Activated CD8-positive, alpha-beta T cell treated with anti-CD3 and anti-CD28 coated beads, Interleukin-2, amount 10 ng/mL, durations not matched to agents 7 days and 5 days (primary cell): ENCODE data around the gene CXCR1. TPM values are rescaled to one million over a fixed set of nuclear protein-coding genes. Genes with fewer than 3 reads are reported as not detected.
"Not testable (repeated sequence)": the region's sequence is repeated elsewhere in the genome, so short reads cannot be mapped to it uniquely, and the experiment has no call there.

Experiments
- ATAC-seq: fragments of 150-1000 bp; cut with Tn5 transposase; one replicate; pipeline ENCODE4 v1.10.0; 2021; ENCODE audit warnings: moderate library complexity
- CTCF ChIA-PET: fragments of 350-600 bp; sonication (Branson Sonifier 250); formaldehyde crosslinking; loops from one replicate; lab custom pipeline; 2021; ENCODE audit warnings: antibody characterized with exemption; lab: Charles Lee
- POLR2A ChIA-PET: fragments of 350-600 bp; sonication (Branson Sonifier 250); formaldehyde crosslinking; loops from one replicate; lab custom pipeline; 2021; ENCODE audit warnings: antibody characterized with exemption; lab: Charles Lee
- DNase-seq: peaks from one replicate; pipeline ENCODE4 v3.0.0-alpha.2; 2020
- H3K27ac Mint-ChIP-seq: one replicate; pipeline ENCODE4 v1.8.0; 2021; ENCODE audit warnings: mild to moderate bottlenecking, mixed read lengths
- H3K27me3 Mint-ChIP-seq: one replicate; pipeline ENCODE4 v1.8.0; 2021; ENCODE audit warnings: low read depth, mixed read lengths
- H3K36me3 Mint-ChIP-seq: one replicate; pipeline ENCODE4 v1.8.0; 2021; ENCODE audit warnings: low read depth, mixed read lengths
- H3K4me1 Mint-ChIP-seq: one replicate; pipeline ENCODE4 v1.8.0; 2021; ENCODE audit warnings: low read depth, mixed read lengths
- H3K4me3 Mint-ChIP-seq: one replicate; pipeline ENCODE4 v1.8.0; 2021; ENCODE audit warnings: mild to moderate bottlenecking, mixed read lengths
- H3K9me3 Mint-ChIP-seq: one replicate; pipeline ENCODE4 v1.8.0; 2022; ENCODE audit warnings: mixed read lengths; ENCODE audit not compliant: insufficient read depth
- total RNA-seq, 2 experiments: library from RNA; stranded (reverse); gene quantifications; one replicate each; pipeline ENCODE4 v1.2.3, GENCODE V29; 2021

The CXCR1 gene
- total RNA-seq, 2 experiments from 2014 or later, result 0.53 to 0.55 TPM

DNA sequence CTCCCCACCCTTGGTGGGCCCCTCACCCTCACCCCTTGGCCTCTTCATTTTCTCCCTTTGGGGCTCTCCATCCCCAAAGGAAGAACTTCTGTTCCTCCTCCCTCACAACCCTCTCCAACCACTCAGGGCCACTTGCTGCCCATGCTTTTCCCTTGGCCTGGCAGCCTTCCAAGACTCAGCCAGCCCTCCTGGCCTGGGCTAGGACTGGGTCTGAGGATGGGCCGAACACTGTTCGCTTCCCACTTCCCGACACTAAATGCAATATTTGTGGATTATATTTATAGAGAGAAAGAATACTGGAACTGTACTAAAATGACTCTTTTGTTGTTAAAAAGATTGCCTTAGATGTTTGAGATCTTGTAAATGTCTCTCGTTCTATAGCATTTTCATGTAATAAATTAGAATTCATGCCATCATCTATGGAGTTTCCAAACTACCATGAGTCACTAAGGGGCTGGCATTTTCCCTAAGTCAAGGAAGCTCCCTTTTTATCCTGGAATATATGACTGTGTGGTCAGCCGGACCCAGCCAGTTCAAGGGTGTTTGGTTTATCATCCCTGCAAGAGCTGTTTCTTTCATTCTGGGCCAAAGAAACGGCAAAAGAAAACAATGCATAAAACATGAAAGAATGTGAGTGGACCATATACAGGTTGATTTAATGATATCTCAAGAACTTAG, 37.2 kb downstream of the CXCR1 start:
- Mint-ChIP-seq H3K4me3 (no peak overlapping the region), H3K9me3 (no peaks in the 10 kb centered on the region), H3K27ac (no peak overlapping the region), H3K4me1 (peaks cover 10% of the 10 kb centered on the region), H3K36me3 (no peaks in the 10 kb centered on the region), H3K27me3 (peaks cover 17% of the 10 kb centered on the region)
- ChIA-PET POLR2A (no interaction called here), CTCF (interaction anchor here (1.4 kb wide), 1 partner anchor 100 kb away, joined by 4 read pairs; no protein-coding TSS in a partner anchor)
- DNase-seq (no peak), ATAC-seq (no peak)

- Mint-ChIP-seq H3K4me3 (no peak overlapping the region), H3K4me1 (peaks cover 10% of the 10 kb centered on the region), H3K27me3 (peaks cover 17% of the 10 kb centered on the region), H3K9me3 (no peaks in the 10 kb centered on the region), H3K36me3 (no peaks in the 10 kb centered on the region), H3K27ac (no peak overlapping the region)
- ChIA-PET POLR2A (no interaction called here), CTCF (interaction anchor here (1.4 kb wide), 1 partner anchor 100 kb away, joined by 4 read pairs; no protein-coding TSS in a partner anchor)
- DNase-seq (no peak), ATAC-seq (no peak)
These were observed 37.8 kb downstream of the CXCR1 start for GRCh38 chr2:218128781-218129457.

DNA sequence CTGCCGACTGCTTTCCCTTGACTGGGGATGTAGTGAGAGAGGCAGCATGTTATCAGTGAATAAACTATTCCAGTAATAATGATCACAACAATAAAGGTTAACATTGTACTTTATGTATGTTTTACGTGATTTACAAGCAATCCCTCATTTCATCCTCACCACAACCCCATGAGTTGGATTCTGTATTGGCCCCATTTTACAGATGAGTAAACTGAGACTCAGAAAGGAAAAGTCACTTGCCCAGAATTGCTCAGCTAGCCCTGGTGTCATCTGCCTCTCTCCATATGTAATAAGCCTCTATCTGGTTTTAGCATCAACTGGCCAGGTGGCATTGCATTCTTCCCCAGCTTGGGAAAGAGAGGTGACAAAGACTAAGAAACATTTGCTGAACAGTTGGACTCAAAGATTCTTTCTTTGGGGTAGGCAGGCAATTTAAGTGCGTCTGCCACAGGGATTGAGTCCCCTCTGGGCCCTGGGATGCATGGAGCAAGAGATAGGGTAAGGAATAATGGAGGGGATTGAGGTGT, 38.8 kb downstream of the CXCR1 start:
- no peak for DNase-seq
- Mint-ChIP-seq H3K27ac (no peak overlapping the region), H3K4me3 (no peak overlapping the region), H3K9me3 (no peaks in the 10 kb centered on the region), H3K36me3 (no peaks in the 10 kb centered on the region), H3K4me1 (peaks cover 10% of the 10 kb centered on the region), H3K27me3 (peaks cover 16% of the 10 kb centered on the region)
- ChIA-PET CTCF (no interaction called here), POLR2A (no interaction called here)
- ATAC-seq, result no peak

- POLR2A ChIA-PET, result no interaction called here
- CTCF ChIA-PET, result interaction anchor here (1.7 kb wide), 1 partner anchor 41 kb away, joined by 7 read pairs; the partner anchor contains the start of gene CXCR1
- peaks cover 10% of the 10 kb centered on the region for H3K4me1 Mint-ChIP-seq
- peaks cover 16% of the 10 kb centered on the region for H3K27me3 Mint-ChIP-seq
- peaks cover 10% of the 10 kb centered on the region for H3K9me3 Mint-ChIP-seq
- H3K27ac Mint-ChIP-seq, result peak within 1 kb of the TSS; percentile 72
- H3K4me3 Mint-ChIP-seq, result peak within 1 kb of the TSS; percentile 48
- no peaks in the 10 kb centered on the region for H3K36me3 Mint-ChIP-seq
- ATAC-seq (peak; percentile 70), DNase-seq (no peak)
These were observed 41.1 kb downstream of the CXCR1 start, which contains the start of gene CXCR2 for GRCh38 chr2:218125626-218126080. CXCR2 (plus strand) TSS chr2:218126028; CDS start chr2:218134802, 8,774 bp downstream.

DNA sequence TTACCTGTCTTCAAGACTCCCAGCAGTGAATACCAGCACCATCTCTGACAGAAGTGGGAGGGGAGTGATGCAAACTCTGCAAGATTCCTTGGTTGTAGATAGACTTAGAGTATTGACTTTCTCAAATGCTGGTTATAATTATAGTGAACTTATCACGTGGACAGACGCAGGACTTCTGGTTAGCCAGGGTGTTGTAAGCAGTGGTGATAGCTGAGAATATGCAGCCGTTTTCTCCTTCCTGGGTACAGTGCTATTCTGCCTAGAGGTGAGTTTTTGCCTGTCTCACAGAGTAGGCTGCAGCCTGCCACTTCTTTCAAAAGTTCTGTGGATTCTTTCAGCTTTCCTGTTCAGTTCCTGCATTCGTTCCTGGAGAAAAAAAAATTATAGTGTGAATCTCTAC, 41.7 kb downstream of the CXCR1 start:
- POLR2A ChIA-PET, result no interaction called here
- H3K4me1 Mint-ChIP-seq, result peaks cover 10% of the 10 kb centered on the region
- no peak overlapping the region for H3K4me3 Mint-ChIP-seq
- CTCF ChIA-PET, result no interaction called here
- no peaks in the 10 kb centered on the region for H3K36me3 Mint-ChIP-seq
- peaks cover 19% of the 10 kb centered on the region for H3K27me3 Mint-ChIP-seq
- DNase-seq (no peak), ATAC-seq (no peak)
- H3K27ac Mint-ChIP-seq, result no peak overlapping the region
- H3K9me3 Mint-ChIP-seq, result peaks cover 10% of the 10 kb centered on the region

DNA sequence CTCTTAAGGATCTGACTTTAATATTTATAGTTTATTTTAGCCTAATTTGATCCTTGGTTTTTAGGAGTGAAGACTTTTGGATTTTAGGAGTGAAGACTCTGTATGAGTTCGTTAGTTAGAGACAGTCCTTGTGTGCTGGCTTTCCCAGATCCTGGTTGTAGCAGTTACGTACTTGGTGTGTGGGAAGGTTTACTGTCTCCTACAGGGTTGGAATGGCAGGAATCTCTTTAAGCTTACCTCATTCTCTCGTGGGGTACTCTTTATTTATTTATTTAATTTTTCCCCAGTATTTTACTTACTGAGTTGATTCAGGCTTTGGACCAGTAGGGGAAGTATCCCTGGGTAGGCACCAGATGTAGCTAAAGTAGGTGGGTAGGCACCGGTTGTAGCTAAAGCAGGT, 42.8 kb downstream of the CXCR1 start:
- POLR2A ChIA-PET, result no interaction called here
- H3K36me3 Mint-ChIP-seq, result no peaks in the 10 kb centered on the region
- no peak overlapping the region for H3K27ac Mint-ChIP-seq
- peaks cover 18% of the 10 kb centered on the region for H3K27me3 Mint-ChIP-seq
- H3K9me3 Mint-ChIP-seq, result peaks cover 10% of the 10 kb centered on the region
- H3K4me1 Mint-ChIP-seq, result peaks cover 10% of the 10 kb centered on the region
- DNase-seq (no peak), ATAC-seq (no peak)
- H3K4me3 Mint-ChIP-seq, result no peak overlapping the region
- CTCF ChIA-PET, result no interaction called here

DNA sequence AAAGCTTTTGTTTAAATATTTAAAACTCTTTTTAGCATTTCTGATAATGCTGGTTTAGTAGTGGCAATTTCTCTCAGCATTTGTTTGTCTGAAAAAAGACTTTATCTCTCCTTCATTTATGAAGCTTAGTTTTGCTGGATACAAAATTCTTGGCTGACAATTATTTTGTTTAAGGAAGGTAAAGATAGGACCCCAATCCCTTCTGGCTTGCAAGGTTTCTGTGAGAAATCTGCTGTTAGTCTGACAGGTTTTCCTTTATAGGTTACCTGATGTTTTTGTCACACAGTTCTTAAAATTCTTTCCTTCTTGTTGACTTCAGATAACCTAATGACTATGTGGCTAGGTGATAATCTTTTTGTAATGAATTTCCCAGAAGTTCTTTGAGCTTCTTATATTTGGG, 44.5 kb downstream of the CXCR1 start:
- H3K27ac Mint-ChIP-seq, H3K4me3 Mint-ChIP-seq, ATAC-seq, POLR2A ChIA-PET, CTCF ChIA-PET, DNase-seq, H3K27me3 Mint-ChIP-seq, H3K4me1 Mint-ChIP-seq, H3K36me3 Mint-ChIP-seq: not testable (repeated sequence)
- peaks cover 14% of the 10 kb centered on the region for H3K9me3 Mint-ChIP-seq

DNA sequence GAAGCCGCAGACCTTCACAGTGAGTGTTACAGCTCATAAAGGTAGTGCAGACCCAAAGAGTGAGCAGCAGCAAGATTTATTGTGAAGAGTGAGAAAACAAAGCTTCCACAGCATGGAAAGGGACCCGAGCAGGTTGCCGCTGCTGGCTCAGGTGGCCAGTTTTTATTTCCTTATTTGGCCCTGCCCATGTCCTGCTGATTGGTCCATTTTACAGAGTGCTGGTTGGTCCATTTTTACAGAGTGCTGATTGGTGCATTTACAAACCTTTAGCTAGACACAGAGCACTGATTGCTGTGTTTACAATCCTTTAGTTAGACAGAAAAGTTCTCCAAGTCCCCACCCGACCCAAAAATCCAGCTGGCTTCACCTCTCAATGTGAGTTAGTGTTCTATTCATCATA, 45.0 kb downstream of the CXCR1 start:
- H3K36me3 Mint-ChIP-seq, H3K4me1 Mint-ChIP-seq, H3K27ac Mint-ChIP-seq, DNase-seq, POLR2A ChIA-PET, ATAC-seq, H3K4me3 Mint-ChIP-seq, CTCF ChIA-PET, H3K27me3 Mint-ChIP-seq: not testable (repeated sequence)
- H3K9me3 Mint-ChIP-seq, result peaks cover 15% of the 10 kb centered on the region

Other genes with a start within 250 kb of the CXCR1 start
- gene TNS1, start 164.0 kb downstream of the CXCR1 start, total RNA-seq, result 10 to 100 TPM; 28.9 to 29.8 TPM
- gene RUFY4, start 97.7 kb downstream of the CXCR1 start, total RNA-seq, result under 1 TPM; 0.55 to 0.81 TPM
- under 1 TPM in 1 of 2 experiments, not detected in 1; 0.50 TPM for gene CXCR2, start 40.9 kb downstream of the CXCR1 start, total RNA-seq
- 100 to 1,000 TPM; 821 to 844 TPM for gene ARPC2, start 50.2 kb upstream of the CXCR1 start, total RNA-seq
- under 1 TPM; 0.97 TPM for gene GPBAR1, start 94.1 kb upstream of the CXCR1 start, total RNA-seq
- gene AAMP, start 103.2 kb upstream of the CXCR1 start, total RNA-seq, result 10 to 100 TPM; 52.6 to 56.2 TPM
- 10 to 100 TPM; 36.7 to 37.6 TPM for gene PNKD, start 103.6 kb upstream of the CXCR1 start, total RNA-seq
- 10 to 100 TPM; 52.9 to 58.9 TPM for gene TMBIM1, start 125.5 kb upstream of the CXCR1 start, total RNA-seq
- not detected for gene CATIP, start 189.9 kb upstream of the CXCR1 start, total RNA-seq
- gene SLC11A1, start 215.3 kb upstream of the CXCR1 start, total RNA-seq, result under 1 TPM; 0.21 to 0.29 TPM
- gene CTDSP1, start 232.9 kb upstream of the CXCR1 start, total RNA-seq, result 100 to 1,000 TPM; 175 to 185 TPM